ENCODE results near the gene HMGB4. TPM values are rescaled to one million over a fixed set of nuclear protein-coding genes. Genes with fewer than 3 reads are reported as not detected.

HMGB4 gene, protein sequence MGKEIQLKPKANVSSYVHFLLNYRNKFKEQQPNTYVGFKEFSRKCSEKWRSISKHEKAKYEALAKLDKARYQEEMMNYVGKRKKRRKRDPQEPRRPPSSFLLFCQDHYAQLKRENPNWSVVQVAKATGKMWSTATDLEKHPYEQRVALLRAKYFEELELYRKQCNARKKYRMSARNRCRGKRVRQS
- not detected for polyA plus RNA-seq (2012; ENCODE audit: missing spikeins)

DNA sequence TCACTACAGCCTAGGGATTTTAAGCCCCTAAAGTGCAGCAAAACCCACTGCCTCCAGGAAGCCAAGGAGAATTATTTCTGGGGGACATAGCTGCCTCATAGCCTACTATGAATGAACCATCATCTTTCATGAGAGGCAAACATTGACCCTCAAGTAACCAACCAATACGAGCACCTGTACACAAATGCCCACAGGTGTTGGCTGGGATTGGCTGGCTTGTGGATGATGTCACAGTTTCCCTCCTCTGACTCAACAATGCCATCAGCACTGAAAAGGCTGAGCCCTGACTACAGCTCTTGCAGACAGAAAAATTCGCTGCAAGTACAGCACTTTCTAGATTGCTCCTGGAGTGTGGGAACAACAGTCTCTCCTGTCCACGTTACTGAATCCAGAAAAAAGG is at the start of gene HMGB4:
TSS of gene HMGB4 (plus strand) at position 301 of the 400 bp plus-strand sequence. CDS start 113 bp downstream, outside the sequence.
- DNase-seq (ENCODE audit: insufficient read length), result no peak

DNA sequence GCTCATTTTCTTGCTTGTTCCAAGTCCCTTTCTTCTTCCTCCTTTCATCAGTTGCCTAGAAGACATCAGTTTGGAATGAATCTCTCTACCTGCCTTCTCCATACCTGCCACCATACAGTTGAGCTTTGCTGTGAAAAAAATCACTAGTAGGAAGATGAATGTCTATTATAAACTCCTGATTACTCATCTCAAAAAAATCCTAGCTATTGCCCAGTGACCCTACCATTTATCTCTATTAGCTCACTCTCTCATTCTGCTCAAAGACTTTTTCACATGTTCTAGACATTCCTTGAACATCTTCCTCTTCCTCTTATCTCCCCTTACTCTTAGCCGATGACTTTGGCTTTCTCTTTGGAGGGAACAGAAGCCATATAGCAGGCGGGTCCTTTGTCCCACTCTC is 49.7 kb upstream of the HMGB4 start:
- TF ChIP-seq POLR2AphosphoS5 (IDR thresholded peaks at IDR 0.05; ENCODE audit: low read depth, low read length), result no peak
- TF ChIP-seq POLR2A (IDR thresholded peaks at IDR 0.05; ENCODE audit: low read depth, low read length), result no peak
- TF ChIP-seq TAF1 (IDR thresholded peaks at IDR 0.05; ENCODE audit: borderline replicate concordance, low read depth, low read length), result no peak
- FAIRE-seq (no peak), DNase-seq (ENCODE audit: insufficient read length) (no peak)

More for the DNA sequence above, at the start of gene HMGB4:
- no peak for TF ChIP-seq TAF1 (IDR thresholded peaks at IDR 0.05; ENCODE audit: borderline replicate concordance, low read depth, low read length)
- TF ChIP-seq POLR2A (IDR thresholded peaks at IDR 0.05; ENCODE audit: low read depth, low read length), result no peak
- TF ChIP-seq POLR2AphosphoS5 (IDR thresholded peaks at IDR 0.05; ENCODE audit: low read depth, low read length), result no peak
- no peak for FAIRE-seq

DNA sequence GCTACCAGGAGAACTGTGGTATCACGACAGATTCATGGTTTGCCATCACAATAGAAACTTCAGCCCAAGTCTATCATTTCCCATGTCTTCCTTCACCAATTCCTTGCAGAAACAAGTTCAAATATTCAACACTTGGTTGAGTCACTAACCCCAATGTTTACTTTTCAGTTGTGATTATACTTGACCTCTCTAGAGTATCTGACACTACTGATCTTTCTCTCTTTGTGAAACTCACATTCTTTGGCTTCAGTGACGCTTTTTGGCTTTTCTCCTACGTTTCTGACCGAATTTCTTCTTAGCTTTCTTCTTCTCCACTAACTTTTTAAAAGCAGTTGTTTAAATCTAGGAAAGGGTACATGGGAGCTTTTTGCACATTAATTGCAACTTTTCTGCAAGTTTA is 48.8 kb upstream of the HMGB4 start:
- no peak for FAIRE-seq
- TF ChIP-seq TAF1 (IDR thresholded peaks at IDR 0.05; ENCODE audit: borderline replicate concordance, low read depth, low read length), result no peak
- no peak for TF ChIP-seq POLR2A (IDR thresholded peaks at IDR 0.05; ENCODE audit: low read depth, low read length)
- TF ChIP-seq POLR2AphosphoS5 (IDR thresholded peaks at IDR 0.05; ENCODE audit: low read depth, low read length), result no peak
- no peak for DNase-seq (ENCODE audit: insufficient read length)

DNA sequence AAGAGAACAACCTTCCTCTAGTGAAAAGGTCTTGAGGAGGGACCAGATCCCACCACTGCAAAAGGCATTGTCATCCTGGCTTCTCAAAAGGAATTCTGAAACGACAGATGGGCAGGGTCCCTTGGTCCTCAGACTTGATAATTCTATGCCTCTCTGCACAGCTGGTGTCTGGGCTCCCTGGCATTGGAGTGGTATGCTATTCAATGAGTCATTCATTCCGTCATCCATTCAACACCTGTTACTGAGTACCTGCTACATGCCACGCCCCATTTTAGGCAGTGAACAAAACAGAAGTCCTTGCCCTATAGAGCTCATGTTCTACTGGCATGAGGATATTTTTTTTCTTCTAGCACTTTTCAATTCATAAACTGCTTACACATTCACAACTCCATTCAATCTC is 45.8 kb upstream of the HMGB4 start:
- DNase-seq (ENCODE audit: insufficient read length) (no peak), FAIRE-seq (no peak)
- no peak for TF ChIP-seq POLR2AphosphoS5 (IDR thresholded peaks at IDR 0.05; ENCODE audit: low read depth, low read length)
- TF ChIP-seq TAF1 (IDR thresholded peaks at IDR 0.05; ENCODE audit: borderline replicate concordance, low read depth, low read length), result no peak
- TF ChIP-seq POLR2A (IDR thresholded peaks at IDR 0.05; ENCODE audit: low read depth, low read length), result no peak

DNA sequence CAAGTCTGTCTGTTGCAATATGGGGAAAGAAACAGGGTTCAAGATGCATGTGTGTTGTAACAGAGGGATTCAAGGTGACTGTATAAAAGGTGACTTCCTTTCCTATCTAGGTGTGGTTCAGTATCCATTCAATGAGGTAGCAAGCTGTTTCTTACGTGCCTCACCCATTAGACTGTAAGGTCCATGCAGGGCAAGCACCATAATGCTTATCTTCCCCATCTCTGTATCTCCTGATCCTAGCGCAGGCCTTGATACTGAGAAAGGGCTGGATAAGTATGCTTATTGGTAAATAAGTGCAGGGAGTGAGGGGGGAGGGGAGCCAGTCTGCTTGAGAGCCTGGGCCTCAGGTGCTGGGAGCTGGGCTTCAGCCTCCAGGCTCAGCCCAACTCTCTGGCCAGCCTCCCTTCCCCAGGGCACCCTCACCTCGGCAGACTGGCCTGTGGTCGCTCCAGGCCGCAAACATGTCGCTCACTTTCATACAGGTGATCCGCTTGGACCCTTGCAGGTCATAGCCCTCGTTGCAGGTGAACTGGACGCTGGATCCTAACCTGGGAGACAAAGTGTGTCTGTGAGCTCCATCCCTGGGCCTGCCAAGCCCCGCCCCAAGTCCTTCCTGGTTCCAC is 44.5 kb upstream of the HMGB4 start:
- TF ChIP-seq POLR2A (IDR thresholded peaks at IDR 0.05; ENCODE audit: low read depth, low read length) (no peak), TAF1 (IDR thresholded peaks at IDR 0.05; ENCODE audit: borderline replicate concordance, low read depth, low read length) (no peak), POLR2AphosphoS5 (IDR thresholded peaks at IDR 0.05; ENCODE audit: low read depth, low read length) (no peak)
- no peak for FAIRE-seq
- no peak for DNase-seq (ENCODE audit: insufficient read length)

DNA sequence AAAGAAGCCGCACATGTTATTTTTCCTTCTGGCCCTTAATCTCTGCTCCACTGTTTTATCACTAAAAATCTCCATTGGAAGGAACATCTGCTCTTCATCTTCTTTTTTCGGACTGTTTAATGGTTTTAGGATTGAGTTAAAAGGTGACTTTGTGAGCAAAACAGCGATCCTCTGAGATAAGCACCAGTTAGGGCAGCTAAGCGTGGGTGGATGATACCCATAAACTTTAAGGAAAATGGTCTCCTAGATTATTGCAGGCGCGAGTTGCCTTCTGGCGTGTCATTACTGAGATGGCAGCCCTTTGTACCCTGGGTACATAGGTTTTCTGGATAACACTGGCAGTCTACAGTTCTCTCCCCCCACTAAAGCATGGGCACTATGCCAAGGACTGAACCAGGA is 44.0 kb upstream of the HMGB4 start:
- no peak for TF ChIP-seq TAF1 (IDR thresholded peaks at IDR 0.05; ENCODE audit: borderline replicate concordance, low read depth, low read length)
- no peak for TF ChIP-seq POLR2A (IDR thresholded peaks at IDR 0.05; ENCODE audit: low read depth, low read length)
- TF ChIP-seq POLR2AphosphoS5 (IDR thresholded peaks at IDR 0.05; ENCODE audit: low read depth, low read length), result no peak
- no peak for DNase-seq (ENCODE audit: insufficient read length)
- no peak for FAIRE-seq

DNA sequence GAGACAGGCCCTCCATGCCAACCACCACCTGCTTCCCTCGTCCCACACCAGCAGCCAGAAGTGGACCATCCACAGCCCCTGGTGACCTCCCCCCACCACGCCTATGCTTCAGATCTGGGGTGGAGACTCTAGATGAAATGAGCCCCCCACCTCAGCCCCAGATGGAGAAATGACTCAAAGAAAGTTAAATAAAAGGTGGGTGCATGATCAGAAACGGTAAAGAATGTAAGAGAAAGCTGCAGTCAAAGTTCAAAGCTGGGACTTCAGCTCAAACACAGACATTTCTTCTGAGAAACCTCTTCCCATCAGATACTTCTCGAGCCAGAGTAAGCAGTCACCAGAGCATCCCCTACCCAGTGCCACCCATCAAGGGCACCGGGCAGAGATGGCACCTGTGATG is 43.1 kb upstream of the HMGB4 start:
- DNase-seq (ENCODE audit: insufficient read length) (no peak), FAIRE-seq (no peak)
- TF ChIP-seq POLR2AphosphoS5 (IDR thresholded peaks at IDR 0.05; ENCODE audit: low read depth, low read length) (no peak), POLR2A (IDR thresholded peaks at IDR 0.05; ENCODE audit: low read depth, low read length) (no peak), TAF1 (IDR thresholded peaks at IDR 0.05; ENCODE audit: borderline replicate concordance, low read depth, low read length) (no peak)

DNA sequence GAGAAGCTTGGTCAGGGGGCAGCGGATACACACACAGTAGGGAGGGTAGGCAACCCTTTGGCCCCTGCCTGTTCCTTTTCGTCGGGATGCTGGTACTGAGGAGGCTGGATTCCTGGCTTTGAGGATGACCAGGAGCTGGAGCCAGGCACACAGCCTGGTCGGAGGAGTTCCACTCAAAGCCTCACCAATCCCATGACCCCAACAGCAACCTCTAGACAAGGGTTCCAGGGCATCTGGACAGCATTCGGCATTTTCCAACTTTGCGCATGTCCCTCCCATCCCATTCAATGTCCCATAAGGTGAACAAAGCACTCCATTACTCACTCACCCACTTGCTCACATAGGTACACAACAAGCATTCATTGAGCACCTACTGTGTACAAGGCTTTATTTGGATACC is 42.6 kb upstream of the HMGB4 start:
- TF ChIP-seq TAF1 (IDR thresholded peaks at IDR 0.05; ENCODE audit: borderline replicate concordance, low read depth, low read length) (no peak), POLR2A (IDR thresholded peaks at IDR 0.05; ENCODE audit: low read depth, low read length) (no peak), POLR2AphosphoS5 (IDR thresholded peaks at IDR 0.05; ENCODE audit: low read depth, low read length) (no peak)
- DNase-seq (ENCODE audit: insufficient read length), result no peak
- FAIRE-seq, result no peak

DNA sequence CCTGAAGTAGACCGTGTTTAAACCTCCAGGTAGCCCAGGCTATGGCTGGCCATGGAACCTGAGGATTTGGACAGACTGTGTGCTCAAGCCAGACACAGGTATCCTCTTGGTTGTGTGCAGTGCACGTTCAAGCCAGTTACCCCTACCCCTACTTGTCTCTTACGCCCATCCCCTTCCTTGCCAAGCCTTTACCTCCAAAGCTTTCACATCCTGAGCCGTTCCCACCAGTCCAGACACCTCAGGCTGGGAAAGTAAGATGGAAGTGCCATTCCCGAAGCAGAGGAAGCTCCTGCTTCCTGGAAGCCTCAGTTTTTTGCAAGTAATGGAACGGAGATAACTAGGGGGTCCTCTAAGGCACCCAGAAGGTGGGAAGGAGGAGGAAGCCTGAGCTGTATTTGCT is 41.5 kb upstream of the HMGB4 start:
- FAIRE-seq (no peak), DNase-seq (ENCODE audit: insufficient read length) (no peak)
- TF ChIP-seq POLR2AphosphoS5 (IDR thresholded peaks at IDR 0.05; ENCODE audit: low read depth, low read length) (no peak), POLR2A (IDR thresholded peaks at IDR 0.05; ENCODE audit: low read depth, low read length) (no peak), TAF1 (IDR thresholded peaks at IDR 0.05; ENCODE audit: borderline replicate concordance, low read depth, low read length) (no peak)

DNA sequence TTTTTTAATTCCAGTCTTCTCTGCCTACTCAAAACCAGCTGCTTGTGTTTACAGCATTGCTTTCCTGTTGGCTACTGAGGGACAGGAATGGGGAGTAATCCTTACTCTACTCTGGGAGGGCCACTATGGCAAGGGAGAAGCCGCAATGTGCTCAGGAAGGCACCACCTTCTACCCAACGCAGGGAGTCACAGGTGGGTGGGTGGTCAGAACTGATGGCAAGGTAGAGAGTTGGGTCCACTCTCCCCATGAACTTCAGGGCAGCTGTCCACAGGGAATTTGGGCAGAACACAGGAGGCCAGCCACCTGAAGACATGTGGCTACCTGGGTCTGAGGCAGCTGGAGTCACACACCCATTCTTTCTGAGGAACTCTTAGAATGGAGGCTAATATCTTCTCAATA is 40.5 kb upstream of the HMGB4 start:
- FAIRE-seq (no peak), DNase-seq (ENCODE audit: insufficient read length) (no peak)
- TF ChIP-seq TAF1 (IDR thresholded peaks at IDR 0.05; ENCODE audit: borderline replicate concordance, low read depth, low read length) (no peak), POLR2A (IDR thresholded peaks at IDR 0.05; ENCODE audit: low read depth, low read length) (no peak), POLR2AphosphoS5 (IDR thresholded peaks at IDR 0.05; ENCODE audit: low read depth, low read length) (no peak)

DNA sequence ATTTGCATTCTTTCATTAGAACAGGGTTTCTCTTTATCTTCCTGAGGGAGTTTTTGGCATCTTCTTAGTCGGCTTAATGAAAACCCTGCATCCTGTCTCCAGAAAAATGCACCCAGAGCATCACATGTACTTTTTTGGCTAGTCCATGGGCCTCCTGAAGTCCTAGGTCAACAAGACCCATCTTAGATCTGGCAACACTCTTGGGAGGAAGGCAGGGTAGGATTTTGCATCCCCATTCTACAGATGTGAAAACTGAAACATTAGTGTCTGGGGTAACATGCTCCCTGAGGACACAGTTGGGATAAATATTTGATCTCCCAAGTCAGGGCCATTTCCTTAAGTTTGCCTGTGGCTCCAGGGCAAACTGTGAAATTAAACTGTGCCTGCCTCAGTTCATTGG is 40.0 kb upstream of the HMGB4 start:
- FAIRE-seq, result no peak
- no peak for TF ChIP-seq POLR2AphosphoS5 (IDR thresholded peaks at IDR 0.05; ENCODE audit: low read depth, low read length)
- TF ChIP-seq TAF1 (IDR thresholded peaks at IDR 0.05; ENCODE audit: borderline replicate concordance, low read depth, low read length), result no peak
- no peak for TF ChIP-seq POLR2A (IDR thresholded peaks at IDR 0.05; ENCODE audit: low read depth, low read length)
- DNase-seq (ENCODE audit: insufficient read length), result no peak

DNA sequence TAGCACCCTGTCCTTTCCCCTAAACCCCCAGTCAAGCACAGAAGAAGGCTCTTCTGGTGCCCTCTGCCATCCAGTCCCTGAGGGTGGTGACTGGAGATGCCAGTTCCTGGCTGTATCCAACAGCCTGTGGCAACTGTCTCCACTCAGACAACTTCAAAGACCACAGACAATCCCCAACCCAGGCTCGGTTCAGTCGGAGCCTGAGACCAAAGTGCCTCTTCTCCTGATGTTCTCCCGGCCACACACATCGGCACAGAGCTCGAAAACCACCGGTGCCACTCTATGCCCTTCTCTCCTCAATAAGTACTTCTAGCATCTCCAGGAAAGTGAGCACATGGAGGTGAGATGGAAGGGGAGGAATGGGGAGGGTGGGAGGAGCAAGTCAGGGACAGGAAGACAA is 39.6 kb upstream of the HMGB4 start:
- TF ChIP-seq TAF1 (IDR thresholded peaks at IDR 0.05; ENCODE audit: borderline replicate concordance, low read depth, low read length) (no peak), POLR2A (IDR thresholded peaks at IDR 0.05; ENCODE audit: low read depth, low read length) (no peak), POLR2AphosphoS5 (IDR thresholded peaks at IDR 0.05; ENCODE audit: low read depth, low read length) (no peak)
- FAIRE-seq (no peak), DNase-seq (ENCODE audit: insufficient read length) (no peak)

Measured in GM12892 (cell line).